HCT116 (cell line): Measurements from ENCODE around the gene KCTD17.

Experiments used
- CTCF ChIP-seq, 3 experiments: fragments of 200-600 bp in 1 of 3; sonication (generic) in 1 of 3; IDR thresholded peaks in 2 of 3; conservative IDR thresholded peaks in 1 of 3; 2 replicates each; pipeline ENCODE4 v1.5.1; 2012 to 2017; ENCODE audit warnings: low read depth in 2 of 3, low read length in 2 of 3, antibody characterized with exemption in 1 of 3, borderline replicate concordance in 1 of 3, control low read depth in 1 of 3, mild to moderate bottlenecking in 1 of 3, mixed read lengths in 1 of 3, mixed run types in 1 of 3, moderate library complexity in 1 of 3; ENCODE audit not compliant: insufficient read depth in 1 of 3
- ELF1 ChIP-seq: IDR thresholded peaks from 2 replicates; pipeline ENCODE4 v1.6.1; 2012; ENCODE audit warnings: low read depth, borderline replicate concordance
- EZH2 ChIP-seq: fragments of 200-600 bp; sonication (generic); IDR thresholded peaks from 2 replicates; pipeline ENCODE4 v1.6.1; 2017; ENCODE audit warnings: antibody characterized with exemption, mixed run types
- POLR2A ChIP-seq: IDR thresholded peaks from 2 replicates; pipeline ENCODE4 v1.7.0; 2011; ENCODE audit warnings: borderline replicate concordance; ENCODE audit not compliant: insufficient read depth, insufficient read length; ENCODE audit errors: extremely low read depth
- SP1 ChIP-seq: IDR thresholded peaks from 2 replicates; pipeline ENCODE4 v1.6.1; 2012; ENCODE audit warnings: low read depth
- TCF7L2 ChIP-seq: IDR thresholded peaks from 2 replicates; pipeline ENCODE4 v1.7.0; 2011; ENCODE audit warnings: borderline replicate concordance, inconsistent platforms; ENCODE audit not compliant: insufficient read depth, insufficient read length; ENCODE audit errors: extremely low read depth
- YY1 ChIP-seq: IDR thresholded peaks from 2 replicates; pipeline ENCODE4 v1.6.1; 2011; ENCODE audit warnings: low read length, low read depth, moderate library complexity, mild to moderate bottlenecking; ENCODE audit not compliant: insufficient replicate concordance; ENCODE audit errors: extremely low read depth
- ZBTB33 ChIP-seq: IDR thresholded peaks from 2 replicates; pipeline ENCODE4 v1.6.1; 2011; ENCODE audit warnings: mild to moderate bottlenecking, low read length, moderate library complexity; ENCODE audit not compliant: insufficient replicate concordance; ENCODE audit errors: extremely low read depth
- ZNF274 ChIP-seq: fragments of 200-500 bp; sonication (Bioruptor generic); IDR thresholded peaks from 2 replicates; pipeline ENCODE4 v1.6.1; 2014; ENCODE audit warnings: mild to moderate bottlenecking, low read depth, low read length, inconsistent platforms
- TF ChIP-seq, protein P1 (sequence below): IDR thresholded peaks from 2 replicates; pipeline ENCODE4 v1.6.1; 2012

- TF ChIP-seq SP1 = no peak
- no peak for TF ChIP-seq POLR2A
- TF ChIP-seq ZNF274 = no peak
- TF ChIP-seq EZH2 = no peak
- no peak for TF ChIP-seq ELF1
- TF ChIP-seq TCF7L2 = no peak
- TF ChIP-seq CTCF (IDR thresholded peaks at IDR 0.05 in 2 of 3, conservative IDR thresholded peaks at IDR 0.05 in 1 of 3; ENCODE audit: borderline replicate concordance in 1 of 3, insufficient read depth in 1 of 3, low read depth in 2 of 3, low read length in 2 of 3) = no peak
- TF ChIP-seq, protein P1, sequence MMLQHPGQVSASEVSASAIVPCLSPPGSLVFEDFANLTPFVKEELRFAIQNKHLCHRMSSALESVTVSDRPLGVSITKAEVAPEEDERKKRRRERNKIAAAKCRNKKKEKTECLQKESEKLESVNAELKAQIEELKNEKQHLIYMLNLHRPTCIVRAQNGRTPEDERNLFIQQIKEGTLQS = no peak
- no peak for TF ChIP-seq ZBTB33
- no peak for TF ChIP-seq YY1
These were observed 13.6 kb downstream of the KCTD17 start for GRCh38 chr22:37065180-37065579.
